ENCODE data around the gene CCDC12.

The CCDC12 gene

DNA sequence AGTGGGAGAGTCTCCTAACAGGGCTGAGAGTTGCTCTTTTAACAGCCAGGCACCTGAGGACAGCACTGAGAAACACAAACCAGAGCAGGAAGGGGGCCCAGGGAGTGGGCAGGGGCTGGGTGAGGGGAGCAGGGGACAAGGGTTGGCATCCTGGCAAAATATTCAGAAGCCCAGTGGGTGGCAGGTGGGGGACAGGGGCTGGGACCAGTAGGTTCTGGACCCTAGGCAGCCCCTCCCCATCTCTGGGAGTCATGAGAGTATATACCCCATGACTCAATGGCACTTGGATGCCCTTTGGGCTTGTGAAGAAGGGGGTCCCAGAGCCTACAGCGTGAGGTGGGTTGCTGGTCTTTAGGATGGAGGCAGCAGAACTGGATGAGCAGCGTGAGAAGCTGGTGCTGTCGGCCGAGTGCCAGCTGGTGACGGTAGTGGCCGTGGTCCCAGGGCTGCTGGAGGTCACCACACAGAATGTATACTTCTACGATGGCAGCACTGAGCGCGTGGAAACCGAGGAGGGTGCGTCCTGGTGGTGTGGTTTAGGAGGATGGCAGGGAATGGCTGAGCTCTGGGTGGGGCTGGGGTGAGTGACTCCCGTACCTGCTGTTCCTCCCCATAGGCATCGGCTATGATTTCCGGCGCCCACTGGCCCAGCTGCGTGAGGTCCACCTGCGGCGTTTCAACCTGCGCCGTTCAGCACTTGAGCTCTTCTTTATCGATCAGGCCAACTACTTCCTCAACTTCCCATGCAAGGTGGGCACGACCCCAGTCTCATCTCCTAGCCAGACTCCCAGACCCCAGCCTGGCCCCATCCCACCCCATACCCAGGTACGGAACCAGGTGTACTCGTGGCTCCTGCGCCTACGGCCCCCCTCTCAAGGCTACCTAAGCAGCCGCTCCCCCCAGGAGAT is 27.2 kb upstream of the CCDC12 start:
- peaks cover 100% of the 10 kb centered on the region for H3K36me3 ChIP-seq
- H3K4me1 ChIP-seq (ENCODE audit: control insufficient read depth in 1 of 2, insufficient read depth in 1 of 2, low read depth in 1 of 2, low read length in 1 of 2), result peaks cover 0 to 2% of the 10 kb centered on the region in 2 experiments
- H3K27me3 ChIP-seq, result no peaks in the 10 kb centered on the region
- peak overlapping the region; percentile 6 for H3K27ac ChIP-seq
- H3K9me3 ChIP-seq, result peaks cover 6% of the 10 kb centered on the region
- TF ChIP-seq CTCF (IDR thresholded peaks at IDR 0.05), result no peak
- H3K4me3 ChIP-seq (ENCODE audit: low read depth in 1 of 2, low read length in 1 of 2), result no peak overlapping the region

GRCh38 chr3:47003056-47003410 is 26.5 kb upstream of the CCDC12 start:
- Histone ChIP-seq H3K36me3 (peaks cover 100% of the 10 kb centered on the region), H3K9me3 (peaks cover 6% of the 10 kb centered on the region), H3K4me1 (ENCODE audit: control insufficient read depth in 1 of 2, insufficient read depth in 1 of 2, low read depth in 1 of 2, low read length in 1 of 2) (peaks cover 2 to 7% of the 10 kb centered on the region in 2 experiments), H3K4me3 (ENCODE audit: low read depth in 1 of 2, low read length in 1 of 2) (no peak overlapping the region), H3K27me3 (no peaks in the 10 kb centered on the region), H3K27ac (peak overlapping the region; percentile 6)
- TF ChIP-seq CTCF (IDR thresholded peaks at IDR 0.05), result no peak

DNA sequence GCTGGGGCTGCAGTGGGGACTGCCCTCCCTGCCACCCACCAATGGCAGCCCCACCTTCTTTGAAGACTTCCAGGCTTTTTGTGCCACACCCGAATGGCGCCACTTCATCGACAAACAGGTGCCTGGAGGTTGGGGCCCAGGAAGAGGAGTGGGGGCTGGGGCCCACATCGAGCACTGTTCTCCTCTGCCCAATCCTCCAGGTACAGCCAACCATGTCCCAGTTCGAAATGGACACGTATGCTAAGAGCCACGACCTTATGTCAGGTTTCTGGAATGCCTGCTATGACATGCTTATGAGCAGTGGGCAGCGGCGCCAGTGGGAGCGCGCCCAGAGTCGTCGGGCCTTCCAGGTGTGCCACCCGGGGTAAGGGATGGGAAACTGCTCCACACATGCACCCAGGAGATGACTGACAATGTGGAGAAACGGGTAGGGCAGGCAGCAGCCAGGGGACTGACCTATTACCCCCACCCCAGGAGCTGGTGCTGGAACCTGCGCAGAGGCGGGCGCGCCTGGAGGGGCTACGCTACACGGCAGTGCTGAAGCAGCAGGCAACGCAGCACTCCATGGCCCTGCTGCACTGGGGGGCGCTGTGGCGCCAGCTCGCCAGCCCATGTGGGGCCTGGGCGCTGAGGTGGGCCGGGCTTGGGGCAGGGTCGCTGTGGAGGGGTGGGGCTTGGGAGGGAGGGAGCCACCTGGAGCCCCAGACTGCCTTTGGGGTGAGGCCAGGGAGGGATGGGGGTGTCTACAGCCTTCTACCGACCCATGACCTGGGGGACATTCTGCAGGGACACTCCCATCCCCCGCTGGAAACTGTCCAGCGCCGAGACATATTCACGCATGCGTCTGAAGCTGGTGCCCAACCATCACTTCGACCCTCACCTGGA is 25.9 kb upstream of the CCDC12 start:
- H3K4me3 ChIP-seq (ENCODE audit: low read depth in 1 of 2, low read length in 1 of 2), result no peak overlapping the region
- H3K27me3 ChIP-seq, result no peaks in the 10 kb centered on the region
- peaks cover 5 to 10% of the 10 kb centered on the region in 2 experiments for H3K4me1 ChIP-seq (ENCODE audit: control insufficient read depth in 1 of 2, insufficient read depth in 1 of 2, low read depth in 1 of 2, low read length in 1 of 2)
- H3K36me3 ChIP-seq, result peaks cover 100% of the 10 kb centered on the region
- H3K27ac ChIP-seq, result no peak overlapping the region
- no peak for TF ChIP-seq CTCF (IDR thresholded peaks at IDR 0.05)
- peaks cover 6% of the 10 kb centered on the region for H3K9me3 ChIP-seq

GRCh38 chr3:47001731-47002170 is 25.2 kb upstream of the CCDC12 start:
- Histone ChIP-seq H3K9me3 (peaks cover under 1% of the 10 kb centered on the region), H3K27ac (no peak overlapping the region), H3K27me3 (no peaks in the 10 kb centered on the region), H3K4me3 (ENCODE audit: low read depth in 1 of 2, low read length in 1 of 2) (no peak overlapping the region), H3K4me1 (ENCODE audit: control insufficient read depth in 1 of 2, insufficient read depth in 1 of 2, low read depth in 1 of 2, low read length in 1 of 2) (peaks cover 9 to 12% of the 10 kb centered on the region in 2 experiments), H3K36me3 (peaks cover 100% of the 10 kb centered on the region)
- TF ChIP-seq CTCF (IDR thresholded peaks at IDR 0.05), result no peak

DNA sequence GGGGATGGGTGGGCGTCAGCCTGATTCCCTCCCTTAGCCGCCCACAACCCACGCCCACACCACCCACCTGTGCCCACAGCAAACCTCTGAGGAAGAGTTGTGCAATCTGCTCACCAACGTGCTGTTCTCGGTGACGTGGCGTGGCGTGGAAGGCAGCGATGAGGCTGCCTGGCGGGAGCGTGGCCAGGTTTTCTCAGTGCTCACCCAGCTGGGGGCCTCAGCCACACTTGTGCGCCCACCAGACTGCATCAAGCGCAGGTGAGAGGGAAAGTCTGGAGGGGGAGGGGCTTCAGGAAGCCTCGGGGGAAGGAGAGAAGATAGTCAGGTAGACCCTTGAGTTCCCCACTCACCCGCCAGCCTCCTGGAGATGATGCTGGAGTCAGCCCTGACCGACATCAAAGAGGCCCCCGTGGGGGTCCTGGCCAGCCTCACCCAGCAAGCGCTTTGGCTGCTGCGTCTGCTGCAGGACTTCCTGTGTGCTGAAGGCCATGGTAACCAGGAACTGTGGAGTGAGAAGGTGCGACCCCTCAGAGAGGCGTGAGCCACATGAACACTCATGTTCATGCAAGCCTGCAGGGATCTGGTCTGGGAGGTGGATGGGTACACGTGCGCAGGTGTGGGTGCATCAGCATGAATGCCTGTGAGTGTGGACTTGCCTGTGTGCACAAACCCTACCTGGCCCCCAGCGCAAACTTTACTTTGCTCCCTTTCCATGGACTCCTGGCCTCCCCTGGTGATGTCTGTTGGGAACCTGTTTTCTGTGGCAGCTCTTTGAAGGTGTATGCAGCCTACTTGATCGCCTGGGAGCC is 24.6 kb upstream of the CCDC12 start:
- H3K36me3 ChIP-seq, result peaks cover 100% of the 10 kb centered on the region
- H3K4me3 ChIP-seq (ENCODE audit: low read depth in 1 of 2, low read length in 1 of 2), result no peak overlapping the region
- no peaks in the 10 kb centered on the region for H3K27me3 ChIP-seq
- H3K9me3 ChIP-seq, result no peaks in the 10 kb centered on the region
- peak overlapping the region; percentile 27 for H3K27ac ChIP-seq
- peaks cover 9 to 17% of the 10 kb centered on the region in 2 experiments for H3K4me1 ChIP-seq (ENCODE audit: control insufficient read depth in 1 of 2, insufficient read depth in 1 of 2, low read depth in 1 of 2, low read length in 1 of 2)
- TF ChIP-seq CTCF (IDR thresholded peaks at IDR 0.05), result no peak
